Measurements from ENCODE around the gene AXL.

AXL gene

GRCh38 chr19:41235480-41235879 lies 16.5 kb downstream of the AXL start:
- DNase-seq (ENCODE audit: low read depth in 2 of 2) = no peak

- DNase-seq (ENCODE audit: low read depth in 2 of 2) = no peak
These were observed 19.2 kb downstream of the AXL start for GRCh38 chr19:41238244-41238643.

GRCh38 chr19:41239363-41239762 lies 20.3 kb downstream of the AXL start:
- DNase-seq (ENCODE audit: low read depth in 2 of 2) = no peak

- no peak for DNase-seq (ENCODE audit: low read depth in 2 of 2)
These were observed 21.0 kb downstream of the AXL start for GRCh38 chr19:41239961-41240574.

- DNase-seq (ENCODE audit: low read depth in 2 of 2) = no peak
These were observed 22.8 kb downstream of the AXL start for GRCh38 chr19:41241859-41242258.

- DNase-seq (ENCODE audit: low read depth in 2 of 2) = no peak
These were observed 25.1 kb downstream of the AXL start for GRCh38 chr19:41244117-41244516.

GRCh38 chr19:41245843-41246242 lies 26.8 kb downstream of the AXL start:
- no peak for DNase-seq (ENCODE audit: low read depth in 2 of 2)

- no peak for DNase-seq (ENCODE audit: low read depth in 2 of 2)
These were observed 29.9 kb downstream of the AXL start for GRCh38 chr19:41248895-41249294.

GRCh38 chr19:41249707-41250423 lies 30.8 kb downstream of the AXL start:
- no peak for DNase-seq (ENCODE audit: low read depth in 2 of 2)

GRCh38 chr19:41253660-41254059 lies 34.6 kb downstream of the AXL start:
- no peak for DNase-seq (ENCODE audit: low read depth in 2 of 2)

GRCh38 chr19:41255171-41255570 lies 36.1 kb downstream of the AXL start:
- no peak for DNase-seq (ENCODE audit: low read depth in 2 of 2)

GRCh38 chr19:41261474-41262190 lies 42.6 kb downstream of the AXL start:
- DNase-seq (ENCODE audit: low read depth in 2 of 2) = no peak

- DNase-seq (ENCODE audit: low read depth in 2 of 2) = peak; percentile 60 to 69
These were observed 44.2 kb downstream of the AXL start for GRCh38 chr19:41263042-41263849.

- DNase-seq (ENCODE audit: low read depth in 2 of 2) = peak; percentile 97 to 98
These were observed 45.0 kb downstream of the AXL start, which contains the start of gene HNRNPUL1 for GRCh38 chr19:41263850-41264580. Gene HNRNPUL1, plus strand, starts transcription at chr19:41264372. Its CDS starts 132 bp downstream, at chr19:41264504.

GRCh38 chr19:41264581-41265394 lies 45.8 kb downstream of the AXL start:
- peak; percentile 14 to 42 for DNase-seq (ENCODE audit: low read depth in 2 of 2)

- no peak for DNase-seq (ENCODE audit: low read depth in 2 of 2)
These were observed 46.6 kb downstream of the AXL start for GRCh38 chr19:41265395-41266153.

- DNase-seq (ENCODE audit: low read depth in 2 of 2) = no peak
These were observed 50.0 kb downstream of the AXL start for GRCh38 chr19:41269055-41269454.

- DNase-seq (ENCODE audit: low read depth in 2 of 2) = no peak
These were observed 50.5 kb downstream of the AXL start for GRCh38 chr19:41269571-41269970.

- no peak for DNase-seq (ENCODE audit: low read depth in 2 of 2)
These were observed 54.1 kb downstream of the AXL start for GRCh38 chr19:41273076-41273475.

GRCh38 chr19:41274802-41275201 lies 55.8 kb downstream of the AXL start:
- DNase-seq (ENCODE audit: low read depth in 2 of 2) = no peak
